Stimulated activated CD4-positive, alpha-beta T cell treated with anti-CD3 and anti-CD28 coated beads, Interleukin-2, amount 100 ng/mL, for 4 hours (primary cell): ENCODE measurements around the gene MGP.

Source experiments
- DNase-seq: peaks from one replicate; pipeline ENCODE4 v3.0.0-alpha.2; 2020; ENCODE audit warnings: low read depth

The MGP gene

GRCh38 chr12:14903386-14904098 is 17.9 kb upstream of the MGP start:
- DNase-seq = no peak

DNA sequence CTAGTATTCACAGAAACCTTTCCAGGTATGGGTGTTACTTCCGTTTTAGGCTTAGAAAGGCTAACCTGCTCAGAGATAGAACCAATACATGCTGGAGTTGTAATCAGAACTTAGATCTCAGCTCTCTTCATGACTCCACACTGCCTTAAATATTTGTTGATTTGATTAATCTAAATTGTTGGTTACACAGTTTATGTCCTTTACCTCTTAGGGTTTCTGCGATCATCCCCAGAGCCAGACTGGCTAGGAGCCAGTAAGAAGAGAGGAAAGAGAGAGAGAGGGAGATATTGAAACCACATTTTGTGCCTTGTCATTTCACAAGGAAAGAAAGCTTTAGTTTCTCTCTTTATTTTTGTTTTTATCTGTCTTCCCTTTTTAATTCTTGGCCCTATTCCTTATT is 16.8 kb upstream of the MGP start:
- DNase-seq = no peak

GRCh38 chr12:14901228-14901562 is 15.5 kb upstream of the MGP start:
- no peak for DNase-seq

DNA sequence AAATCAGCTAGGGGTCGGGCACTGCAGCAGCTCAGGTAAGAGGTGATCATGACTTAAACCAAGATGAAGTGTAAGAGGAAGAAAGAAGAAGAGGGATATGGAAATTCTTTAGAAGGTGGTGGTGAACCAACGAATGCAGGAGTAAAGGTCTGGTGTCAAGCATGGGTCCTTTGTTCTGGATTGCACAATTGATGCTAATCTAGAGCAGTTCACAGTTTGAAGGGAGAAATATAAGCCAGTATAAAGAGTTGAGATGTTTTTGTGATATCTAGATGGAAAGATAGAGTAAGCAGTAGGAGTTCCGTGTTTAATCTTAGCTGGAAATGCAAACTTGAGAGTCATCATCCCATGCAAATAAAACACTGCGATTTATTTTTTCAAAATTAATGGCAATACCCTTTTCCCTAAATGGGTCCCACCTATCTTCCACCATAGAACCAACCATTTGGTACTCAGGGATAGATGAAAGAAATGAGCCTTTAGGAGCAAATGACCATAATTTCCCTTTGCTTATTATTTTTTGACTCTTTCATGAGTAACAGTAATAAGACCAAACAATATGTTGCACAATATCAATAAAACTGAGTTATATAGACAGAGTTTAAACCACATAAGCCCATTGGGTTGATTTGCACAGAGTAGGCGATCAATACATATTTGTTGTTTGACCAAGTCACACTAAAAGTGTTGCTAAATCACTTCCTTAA is 15.0 kb upstream of the MGP start:
- no peak for DNase-seq

- DNase-seq = no peak
Measured at GRCh38 chr12:14896521-14897169, 11.0 kb upstream of the MGP start.

DNA sequence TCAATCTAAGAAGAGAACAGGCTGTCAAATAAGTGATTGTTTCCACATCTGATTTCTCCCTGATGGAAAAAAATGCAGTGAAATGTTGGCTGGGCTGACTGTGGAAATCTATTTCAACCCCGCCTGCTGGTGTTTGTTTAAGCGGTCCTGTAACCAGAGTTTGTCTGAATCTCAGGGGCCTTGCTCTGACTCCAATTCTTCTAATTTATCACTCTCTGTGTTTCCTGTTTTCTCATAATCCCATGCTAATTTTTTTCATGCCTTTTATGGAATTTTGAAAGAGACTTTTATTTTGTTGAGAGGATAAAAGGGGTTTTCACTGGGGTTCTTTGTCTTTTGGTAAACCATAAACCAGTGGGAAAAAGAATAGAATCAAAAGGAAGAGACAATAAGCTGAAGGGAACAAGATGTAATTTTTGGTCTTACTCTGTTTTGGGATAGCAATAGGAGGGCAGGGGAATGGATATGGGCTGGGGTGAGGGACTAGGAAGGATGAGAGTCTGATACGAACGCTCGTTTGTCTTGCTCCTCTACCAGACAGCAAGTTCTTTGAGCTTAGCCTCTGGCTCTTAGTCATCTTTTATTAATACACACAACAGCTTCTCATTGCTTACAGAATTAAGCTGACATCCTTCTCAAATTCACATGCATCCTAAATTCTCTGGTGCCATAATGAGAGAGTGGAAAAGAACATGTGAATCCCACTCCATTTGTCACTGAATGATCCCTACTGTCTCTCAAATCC is 8.0 kb upstream of the MGP start:
- DNase-seq = no peak

DNA sequence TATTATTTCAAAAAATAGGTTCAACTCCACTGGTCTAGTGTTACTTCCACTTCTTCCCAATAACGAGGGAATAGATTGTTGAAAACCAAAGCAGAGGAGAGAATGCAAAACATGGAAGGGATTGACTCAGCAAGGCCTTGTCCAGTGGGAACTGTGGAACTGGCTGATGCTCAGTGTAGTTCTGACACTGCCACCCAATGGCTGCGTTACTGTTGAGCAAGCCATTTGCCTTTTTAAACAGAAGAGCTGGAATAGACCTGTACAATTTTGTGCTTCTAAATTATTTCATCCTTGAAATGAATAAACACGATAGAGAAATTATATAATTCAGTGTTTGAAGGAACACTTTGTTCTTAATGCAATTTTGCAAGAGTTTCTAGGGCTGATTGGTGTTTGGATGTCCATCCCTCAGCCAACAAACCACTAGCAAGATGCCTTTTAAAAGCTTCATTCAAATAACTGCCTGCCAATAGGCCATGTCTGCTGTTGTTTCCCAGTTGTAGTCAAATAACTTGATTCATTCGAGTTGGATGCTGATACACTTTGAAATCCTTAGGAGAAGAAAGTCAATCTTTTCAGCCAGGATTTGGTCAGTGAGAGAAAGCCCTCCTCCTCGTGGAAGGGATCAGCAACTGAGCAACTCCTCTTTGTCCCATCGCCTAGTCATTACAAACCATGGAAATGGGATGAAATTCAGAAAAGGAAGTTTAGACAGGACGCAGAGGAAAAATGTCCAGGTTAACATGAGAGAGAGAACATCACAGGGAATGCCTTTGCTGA is 7.3 kb upstream of the MGP start:
- no peak for DNase-seq

DNA sequence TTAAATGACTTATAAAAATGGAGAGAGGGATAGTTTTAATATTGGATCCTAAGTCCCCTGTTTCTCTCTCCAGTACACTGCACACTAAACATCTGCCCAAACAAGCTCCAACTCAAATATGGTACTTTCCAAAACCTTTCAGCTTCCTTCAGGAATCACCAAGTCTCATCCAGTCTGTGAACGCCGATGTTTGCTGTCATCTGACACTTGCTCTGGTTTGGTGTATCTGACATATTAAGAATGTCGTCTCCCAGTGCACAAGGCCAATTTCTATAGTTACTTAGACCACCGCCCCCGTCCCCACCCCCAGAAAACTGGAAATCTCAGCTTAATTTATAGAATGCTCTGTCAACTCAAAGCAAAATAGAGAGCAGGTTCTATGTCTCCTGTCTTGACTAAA is 5.0 kb upstream of the MGP start:
- no peak for DNase-seq

- no peak for DNase-seq
Measured at GRCh38 chr12:14886271-14886670, 617 bp upstream of the MGP start.

- DNase-seq = peak; percentile 75
Measured at GRCh38 chr12:14884458-14884878, 1.2 kb downstream of the MGP start.

DNA sequence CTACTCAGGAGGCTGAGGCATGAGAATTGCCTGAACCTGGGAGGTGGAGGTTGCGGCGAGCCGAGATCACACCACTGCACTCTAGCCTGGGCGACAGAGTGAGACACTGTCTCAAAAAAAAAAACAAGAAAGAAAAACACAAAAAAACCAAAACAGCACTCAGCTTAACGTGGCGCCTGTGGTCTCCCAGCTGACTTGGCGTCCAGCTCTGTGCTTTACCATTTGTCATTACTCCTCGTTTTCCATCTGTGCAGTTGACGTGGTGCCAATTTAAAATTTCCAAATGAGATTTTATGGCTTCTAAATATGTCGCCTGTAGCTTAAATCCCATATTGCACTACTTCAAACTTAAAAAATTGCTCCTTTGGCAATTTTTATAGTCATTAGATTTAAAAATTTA is 2.0 kb downstream of the MGP start:
- DNase-seq = no peak

DNA sequence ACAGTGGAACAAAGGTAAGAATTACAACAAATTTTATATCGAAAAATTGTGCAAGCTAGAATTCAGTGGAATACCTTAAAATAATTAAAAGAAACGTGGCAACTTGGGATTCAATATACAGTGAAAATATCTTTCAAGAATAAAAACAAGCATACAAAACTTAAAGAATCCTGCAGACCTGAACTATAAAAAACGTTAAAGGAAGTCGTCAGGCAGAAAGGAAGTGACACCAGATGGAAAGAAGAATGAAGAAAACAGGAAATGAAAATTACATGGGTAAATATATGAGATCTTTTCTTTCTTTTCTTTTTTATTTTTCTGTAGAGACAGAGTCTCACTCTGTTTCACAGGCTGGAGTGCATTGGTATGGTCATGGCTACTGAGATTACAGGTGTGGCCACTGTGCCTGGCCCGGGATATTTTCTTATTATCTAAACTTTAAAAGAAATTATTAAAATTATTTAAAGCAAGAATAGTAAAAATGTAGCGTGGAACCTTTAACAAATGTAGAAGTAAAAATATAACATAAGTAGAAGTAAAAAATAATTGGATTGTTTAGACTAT is 4.7 kb downstream of the MGP start:
- DNase-seq = no peak

DNA sequence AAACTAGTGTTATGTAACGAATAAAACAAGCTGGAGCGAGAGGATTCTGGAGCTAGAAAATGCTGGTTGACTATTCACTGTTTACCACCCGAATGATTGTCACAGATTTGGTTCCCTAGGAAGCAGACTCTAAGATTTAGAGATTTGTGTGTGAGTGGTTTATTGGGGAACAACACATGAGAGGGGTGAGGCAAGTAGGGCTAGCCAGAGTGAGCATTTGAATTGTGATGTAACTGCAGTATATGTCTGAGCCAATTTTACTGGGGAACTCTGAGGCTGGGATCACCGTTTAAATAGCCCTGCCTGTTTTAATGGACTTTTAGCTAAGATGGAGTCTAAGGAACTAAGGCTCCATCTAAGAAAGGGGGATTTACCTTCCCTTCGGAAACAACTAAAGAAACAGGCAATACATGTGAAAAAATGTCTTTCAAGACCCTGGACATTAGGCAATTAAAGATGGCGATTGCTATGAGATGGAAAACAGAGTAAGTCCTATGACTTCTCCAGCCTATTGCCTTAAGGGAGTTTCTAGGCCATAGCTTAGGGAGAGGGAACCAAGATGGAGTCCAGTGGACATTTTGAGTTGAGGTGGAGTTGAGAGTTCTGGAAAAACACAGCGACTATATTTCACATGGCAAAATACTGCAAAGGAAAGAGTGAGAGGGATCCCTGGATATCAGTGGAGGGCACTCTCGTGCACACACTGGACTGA is 6.3 kb downstream of the MGP start:
- DNase-seq = no peak

GRCh38 chr12:14878488-14878887 is 7.2 kb downstream of the MGP start:
- DNase-seq = no peak

- no peak for DNase-seq
Measured at GRCh38 chr12:14876833-14877232, 8.8 kb downstream of the MGP start.

DNA sequence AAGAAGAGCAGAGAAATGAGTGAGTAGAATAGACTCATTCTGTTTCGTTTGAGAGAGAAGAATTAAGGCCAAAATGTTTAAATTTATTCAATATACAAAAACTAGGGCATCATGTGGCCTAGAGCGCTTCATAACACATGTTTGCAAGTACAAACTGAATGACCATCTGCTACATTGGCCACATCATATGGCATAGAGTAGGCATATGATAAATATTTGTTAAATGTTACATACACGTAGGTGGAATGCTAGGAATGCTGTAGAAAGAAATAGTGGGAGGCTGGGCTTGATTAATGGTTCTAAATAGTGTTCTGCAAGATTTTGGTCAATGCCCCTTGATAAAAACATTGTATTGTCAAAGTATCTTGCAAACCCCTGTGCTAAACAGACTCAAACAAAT is 10.8 kb downstream of the MGP start:
- DNase-seq = no peak

GRCh38 chr12:14873440-14874185 is 12.0 kb downstream of the MGP start:
- DNase-seq = no peak

DNA sequence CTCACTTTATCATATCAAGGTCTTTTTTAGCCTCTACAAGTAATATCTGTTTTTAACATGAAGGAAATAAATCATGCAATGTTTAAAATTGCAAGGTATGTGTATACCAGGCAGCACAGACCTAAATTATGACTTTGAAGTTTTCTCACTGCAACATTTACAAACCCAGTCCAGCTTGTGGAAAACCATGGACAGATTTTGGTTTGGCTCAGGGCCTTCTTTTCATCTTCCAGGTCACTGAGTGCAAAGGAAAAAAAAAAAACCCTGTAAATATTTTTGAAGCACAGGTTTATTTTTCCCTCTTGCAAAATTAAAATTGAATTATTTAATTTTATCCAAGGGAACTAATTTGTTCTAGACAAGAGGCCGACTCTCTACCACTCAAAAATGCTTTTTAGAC is 13.8 kb downstream of the MGP start:
- no peak for DNase-seq

DNA sequence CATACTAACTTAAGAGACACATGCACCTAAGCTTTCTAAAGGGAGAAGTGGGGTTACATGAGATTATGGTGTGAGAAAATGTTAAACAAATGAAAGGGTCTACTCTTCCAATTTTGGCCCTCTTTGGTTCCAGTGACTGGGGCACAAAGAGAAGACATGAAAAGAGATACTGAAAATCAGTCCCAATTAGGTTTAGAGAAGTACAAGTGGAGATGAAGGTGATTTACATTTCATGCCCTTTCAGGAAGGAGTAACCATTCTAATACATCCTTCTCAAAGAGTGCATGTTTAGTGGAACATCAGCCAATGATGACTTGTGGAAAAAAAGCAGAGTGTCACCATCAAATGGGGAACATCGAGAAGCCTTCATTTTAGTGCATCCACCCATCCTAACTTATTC is 14.4 kb downstream of the MGP start:
- DNase-seq = no peak

DNA sequence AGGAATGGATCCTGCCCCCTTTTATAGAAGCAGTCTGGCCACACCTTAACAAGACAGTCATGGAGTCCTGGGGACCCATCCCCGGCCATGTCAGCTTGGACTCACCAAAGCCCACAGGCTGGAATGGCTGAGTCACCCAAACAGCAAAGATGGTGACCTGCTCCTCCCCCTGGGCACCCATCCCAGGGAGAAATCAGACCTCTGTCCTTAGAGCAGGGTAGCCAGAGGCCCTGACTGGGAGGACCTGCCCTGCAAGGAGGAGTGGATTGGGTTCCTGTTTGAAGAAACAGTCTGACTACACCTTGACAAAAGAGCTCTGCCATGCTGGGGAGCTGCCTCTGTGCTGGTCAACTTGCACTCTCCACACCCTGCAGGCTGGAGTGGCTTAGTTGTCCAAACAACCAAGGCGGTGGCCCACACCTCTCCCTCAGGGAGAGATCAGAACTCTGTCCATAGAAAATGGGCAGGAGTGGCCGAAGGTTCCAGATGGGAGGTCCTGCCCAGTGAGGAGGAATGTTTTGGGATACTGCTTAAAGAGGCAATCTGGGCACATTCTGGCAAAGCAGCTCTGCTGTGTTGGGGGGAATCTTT is 16.6 kb downstream of the MGP start:
- DNase-seq = no peak
